OCI-LY7 (cell line): Measurements from ENCODE around the gene ROCK2.

Source experiments
- EZH2phosphoT487 ChIP-seq: fragments of 200-600 bp; sonication (generic); IDR thresholded peaks from 2 replicates; pipeline ENCODE4 v1.6.1; 2018; ENCODE audit warnings: low read depth, borderline replicate concordance, mild to moderate bottlenecking, mixed run types, antibody characterized with exemption, low read length, moderate library complexity, mixed read lengths
- TF ChIP-seq, protein P1 (sequence below): fragments of 200-600 bp; sonication (generic); conservative IDR thresholded peaks from 2 replicates; pipeline ENCODE4 v1.5.1; 2014; ENCODE audit warnings: mild to moderate bottlenecking, antibody characterized with exemption, low read length, moderate library complexity, mixed read lengths

DNA sequence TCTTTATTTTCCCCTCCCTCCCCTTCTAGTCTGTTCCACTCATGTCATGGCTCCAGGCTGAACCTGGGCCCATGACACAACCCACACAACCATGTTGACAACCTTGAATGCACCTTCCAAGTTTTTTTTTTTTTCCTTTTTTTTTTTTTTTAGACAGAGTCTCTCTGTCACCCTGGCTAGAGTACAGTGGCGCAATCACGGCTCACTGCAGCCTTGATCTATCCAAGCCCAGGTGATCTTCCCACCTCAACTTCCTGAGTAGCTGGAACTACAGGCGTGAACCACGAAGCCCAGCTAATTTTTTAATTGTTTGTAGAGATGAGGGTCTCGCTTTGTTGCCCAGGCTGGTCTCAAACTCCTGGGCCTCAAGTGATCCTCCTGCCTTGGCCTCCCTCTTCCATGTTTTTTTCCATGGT lies 21.9 kb upstream of the ROCK2 start:
- TF ChIP-seq, protein P1, sequence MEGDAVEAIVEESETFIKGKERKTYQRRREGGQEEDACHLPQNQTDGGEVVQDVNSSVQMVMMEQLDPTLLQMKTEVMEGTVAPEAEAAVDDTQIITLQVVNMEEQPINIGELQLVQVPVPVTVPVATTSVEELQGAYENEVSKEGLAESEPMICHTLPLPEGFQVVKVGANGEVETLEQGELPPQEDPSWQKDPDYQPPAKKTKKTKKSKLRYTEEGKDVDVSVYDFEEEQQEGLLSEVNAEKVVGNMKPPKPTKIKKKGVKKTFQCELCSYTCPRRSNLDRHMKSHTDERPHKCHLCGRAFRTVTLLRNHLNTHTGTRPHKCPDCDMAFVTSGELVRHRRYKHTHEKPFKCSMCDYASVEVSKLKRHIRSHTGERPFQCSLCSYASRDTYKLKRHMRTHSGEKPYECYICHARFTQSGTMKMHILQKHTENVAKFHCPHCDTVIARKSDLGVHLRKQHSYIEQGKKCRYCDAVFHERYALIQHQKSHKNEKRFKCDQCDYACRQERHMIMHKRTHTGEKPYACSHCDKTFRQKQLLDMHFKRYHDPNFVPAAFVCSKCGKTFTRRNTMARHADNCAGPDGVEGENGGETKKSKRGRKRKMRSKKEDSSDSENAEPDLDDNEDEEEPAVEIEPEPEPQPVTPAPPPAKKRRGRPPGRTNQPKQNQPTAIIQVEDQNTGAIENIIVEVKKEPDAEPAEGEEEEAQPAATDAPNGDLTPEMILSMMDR, result no peak
- no peak for TF ChIP-seq EZH2phosphoT487
